ENCODE data around the gene CYP1A1. TPM values are rescaled to one million over a fixed set of nuclear protein-coding genes. Genes with fewer than 3 reads are reported as not detected.

CYP1A1 gene
- total RNA-seq, 4 donors from 2014 or later, result 0.18 to 1.1 TPM; not detected in 2

DNA sequence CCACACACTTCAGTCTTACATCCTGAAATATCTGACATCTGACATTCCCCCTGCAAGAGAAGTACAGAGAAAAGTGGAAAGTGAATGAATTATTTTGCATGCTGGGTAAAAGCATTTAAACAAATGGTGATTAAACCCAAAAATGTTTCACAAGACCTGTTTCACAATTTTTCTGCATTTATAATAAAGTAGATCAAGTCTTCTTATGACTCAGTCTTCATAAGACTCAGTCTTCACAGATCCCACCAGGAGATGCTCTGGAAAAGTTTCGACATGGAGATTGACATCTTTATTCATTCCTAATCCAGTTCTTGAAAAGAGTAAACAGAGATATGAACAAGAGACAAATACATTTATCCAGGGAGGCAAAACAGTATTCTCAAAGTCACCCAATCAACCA, 16.3 kb downstream of the CYP1A1 start:
- DNase-seq, result no peak
- H3K27ac ChIP-seq, result no peak overlapping the region
- peaks cover 0 to 25% (median 0%) of the 10 kb centered on the region in 4 donors for H3K27me3 ChIP-seq
- no peak overlapping the region for H3K4me3 ChIP-seq
- no peaks in the 10 kb centered on the region for H3K9me3 ChIP-seq
- 6 to 22% methylated on average over 1 of the region's 1 CpG for WGBS, 2 donors
- intact Hi-C loops (cut with DNase I), result no loop called here
- TF ChIP-seq CTCF (IDR thresholded peaks at IDR 0.05), result no peak
- no peak for TF ChIP-seq POLR2A (IDR thresholded peaks at IDR 0.05)
- H3K4me1 ChIP-seq, result no peaks in the 10 kb centered on the region
- no peaks in the 10 kb centered on the region for H3K36me3 ChIP-seq

GRCh38 chr15:74696808-74697207, 28.5 kb downstream of the CYP1A1 start:
- H3K27ac ChIP-seq, result no peak overlapping the region
- no peaks in the 10 kb centered on the region for H3K9me3 ChIP-seq
- 50 to 66% methylated on average over 2 of the region's 2 CpGs for WGBS, 2 donors
- peak overlapping the region in 3 of 4 donors; percentile 81 to 93 (median 92) for H3K4me3 ChIP-seq
- TF ChIP-seq CTCF (IDR thresholded peaks at IDR 0.05), result no peak
- TF ChIP-seq POLR2A (IDR thresholded peaks at IDR 0.05), result no peak
- peaks cover 0 to 36% (median 19%) of the 10 kb centered on the region in 3 donors for H3K4me1 ChIP-seq
- no peaks in the 10 kb centered on the region for H3K36me3 ChIP-seq
- H3K27me3 ChIP-seq, result peaks cover 0 to 4% (median 0%) of the 10 kb centered on the region in 4 donors
- intact Hi-C loops (cut with DNase I), result no loop called here
- DNase-seq, result no peak

DNA sequence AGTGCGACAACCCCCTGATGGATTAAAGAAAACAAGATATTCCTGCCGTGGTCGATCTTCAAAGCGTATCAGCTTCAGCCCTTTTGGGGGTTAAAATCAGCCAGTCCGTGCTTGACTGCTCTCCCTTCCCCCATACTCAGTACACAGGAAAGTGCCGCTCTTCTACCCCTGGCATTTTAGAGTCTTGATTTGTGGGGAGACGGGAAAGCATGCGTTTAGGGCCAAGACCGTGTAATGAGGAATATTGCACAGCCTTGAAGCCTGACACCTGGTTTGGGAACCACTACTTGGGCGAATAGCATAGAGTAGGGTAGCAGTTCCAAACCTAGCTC, 29.0 kb downstream of the CYP1A1 start:
- Histone ChIP-seq H3K4me1 (peaks cover 0 to 36% (median 19%) of the 10 kb centered on the region in 3 donors), H3K4me3 (peak overlapping the region; percentile 81 to 93 (median 86)), H3K9me3 (no peaks in the 10 kb centered on the region), H3K27me3 (peaks cover 0 to under 1% (median 0%) of the 10 kb centered on the region in 4 donors), H3K27ac (peak overlapping the region; percentile 88 to 93 (median 91)), H3K36me3 (no peaks in the 10 kb centered on the region)
- no peak for TF ChIP-seq POLR2A (IDR thresholded peaks at IDR 0.05)
- TF ChIP-seq CTCF (IDR thresholded peaks at IDR 0.05), result no peak
- no peak for DNase-seq
- intact Hi-C loops (cut with DNase I), result no loop called here
- 4 to 5% methylated on average over 10 of the region's 10 CpGs for WGBS, 2 donors

DNA sequence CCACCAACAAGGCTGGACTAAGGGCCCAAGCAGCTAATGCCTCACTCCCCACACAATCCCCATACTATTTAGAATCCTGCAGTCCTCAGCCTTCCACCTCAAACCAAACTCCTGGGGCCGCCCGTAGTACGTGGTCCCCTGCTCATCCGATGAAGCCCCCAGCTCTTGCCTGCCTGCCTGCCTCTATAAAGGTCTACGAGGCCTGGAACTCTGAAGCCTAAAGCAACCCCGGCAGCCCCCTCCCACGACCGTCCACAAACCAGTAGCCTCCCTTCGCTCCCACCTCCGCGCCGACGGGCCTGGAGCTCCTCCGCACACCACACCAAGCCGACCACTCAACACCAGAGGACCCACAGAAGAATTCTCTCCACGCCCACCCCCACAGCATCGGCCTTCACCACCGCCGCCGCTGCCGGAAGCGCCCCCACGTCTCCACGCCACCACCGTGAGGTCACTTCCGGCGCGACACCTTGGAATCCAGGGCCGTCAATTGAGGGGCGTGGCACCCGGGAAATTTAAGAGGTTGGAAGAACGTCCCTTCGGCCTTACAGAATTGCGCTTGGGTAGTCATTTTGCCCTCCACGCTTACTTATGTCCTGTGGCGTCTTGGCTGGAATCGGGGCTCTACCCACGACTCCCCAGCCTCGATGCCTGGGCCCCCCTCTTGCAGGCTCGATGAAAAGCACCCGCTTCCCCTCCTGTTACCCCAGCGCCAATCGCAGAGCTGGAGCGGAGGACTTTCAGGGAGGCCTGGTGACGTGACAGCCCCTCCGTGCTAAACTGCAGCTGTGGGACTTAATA, 29.5 kb downstream of the CYP1A1 start, which contains the start of gene EDC3:
TSS of gene EDC3 (minus strand) at position 428 of the 801 bp plus-strand sequence. CDS start 20,900 bp downstream, outside the sequence.
- intact Hi-C loops (cut with DNase I), result no loop called here
- no peaks in the 10 kb centered on the region for H3K27me3 ChIP-seq
- no peaks in the 10 kb centered on the region for H3K9me3 ChIP-seq
- WGBS, 2 donors, result 2 to 3% methylated on average over 12 to 24 of the region's 46 CpGs
- H3K27ac ChIP-seq, result peak within 1 kb of the TSS; percentile 88 to 93 (median 91)
- peak within 1 kb of the TSS; percentile 81 to 93 (median 86) for H3K4me3 ChIP-seq
- no peak for TF ChIP-seq POLR2A (IDR thresholded peaks at IDR 0.05)
- TF ChIP-seq CTCF (IDR thresholded peaks at IDR 0.05), result peak in 1 of 6 experiments; percentile 5
- DNase-seq, result peak; percentile 30
- peaks cover 0 to 36% (median 19%) of the 10 kb centered on the region in 3 donors for H3K4me1 ChIP-seq
- H3K36me3 ChIP-seq, result no peaks in the 10 kb centered on the region

- no peak for TF ChIP-seq POLR2A (IDR thresholded peaks at IDR 0.05)
- TF ChIP-seq CTCF (IDR thresholded peaks at IDR 0.05), result no peak
- Histone ChIP-seq H3K9me3 (no peaks in the 10 kb centered on the region), H3K4me3 (no peak overlapping the region), H3K27me3 (no peaks in the 10 kb centered on the region), H3K4me1 (peaks cover 0 to 36% (median 19%) of the 10 kb centered on the region in 3 donors), H3K36me3 (peaks cover 0 to 6% (median 0%) of the 10 kb centered on the region in 3 donors), H3K27ac (no peak overlapping the region)
- DNase-seq, result no peak
- WGBS, 2 donors, result 83 to 94% methylated on average over 1 of the region's 1 CpG
- intact Hi-C loops (cut with DNase I), result no loop called here
These were observed 33.0 kb downstream of the CYP1A1 start for GRCh38 chr15:74692327-74692726.

All from esophagus squamous epithelium (tissue), 5 donors.